NCI-H146 (cell line): ENCODE results near the gene KIAA1586.
"Not testable (repeated sequence)": the region's sequence is repeated elsewhere in the genome, so short reads cannot be mapped to it uniquely, and the experiment has no call there.

Experiments used
- DNase-seq: peaks from one replicate; lab custom pipeline; 2025; lab: John Stamatoyannopoulos, UW

The KIAA1586 gene

DNA sequence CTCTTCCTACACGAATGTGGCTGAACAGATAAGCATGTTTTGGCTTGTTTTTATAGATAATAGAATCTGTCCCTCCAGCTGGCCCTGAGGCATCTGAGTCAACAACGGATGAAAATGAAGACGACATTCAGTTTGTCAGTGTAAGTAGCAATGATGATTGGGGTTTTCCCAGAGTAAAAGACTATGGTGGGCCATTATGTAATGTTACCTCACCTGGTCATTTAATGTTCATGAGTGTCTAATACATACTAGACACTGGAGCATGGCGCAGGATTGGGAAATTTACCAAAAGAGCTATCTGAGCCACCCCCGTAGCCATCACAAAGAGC lies 728 bp downstream of the KIAA1586 start:
- DNase-seq, result not testable (repeated sequence)

DNA sequence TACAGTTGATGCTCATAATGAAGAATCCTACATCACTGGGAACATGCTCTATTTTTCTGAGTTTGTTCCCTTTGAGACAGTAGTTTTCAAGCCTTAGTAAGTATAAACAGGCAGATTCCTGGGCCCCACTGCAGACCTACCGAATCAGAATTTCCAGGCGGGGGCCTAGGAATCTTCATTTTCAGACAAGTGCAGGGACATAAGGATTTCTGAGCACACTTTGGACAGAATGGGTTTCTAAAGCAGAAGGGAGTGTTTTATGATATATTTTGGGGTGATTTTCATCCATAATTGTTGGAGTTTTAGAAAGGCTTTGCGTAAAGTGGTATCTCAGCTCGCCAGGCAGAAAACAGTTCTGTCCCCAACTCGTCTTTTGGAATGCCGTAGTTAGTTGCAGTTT lies 1.4 kb downstream of the KIAA1586 start:
- not testable (repeated sequence) for DNase-seq

DNA sequence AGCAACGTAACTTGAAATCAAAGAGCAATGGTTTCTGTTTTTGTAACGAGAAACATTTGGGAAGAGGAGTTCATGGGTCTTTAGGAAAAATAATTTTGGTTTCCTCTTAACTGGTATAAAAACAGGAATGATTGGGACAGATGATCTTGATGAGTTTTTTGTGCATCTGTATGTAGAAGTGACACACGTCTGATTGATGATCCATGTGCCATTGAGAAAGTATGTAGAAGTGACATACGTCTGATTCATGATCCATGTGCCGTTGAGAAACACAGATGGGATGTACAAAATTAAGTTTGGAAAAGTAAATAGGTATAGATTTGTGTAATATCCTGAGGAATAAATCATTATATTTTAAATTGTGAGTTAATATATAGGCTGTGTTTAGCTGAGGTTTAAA lies 2.1 kb downstream of the KIAA1586 start:
- DNase-seq, result no peak

DNA sequence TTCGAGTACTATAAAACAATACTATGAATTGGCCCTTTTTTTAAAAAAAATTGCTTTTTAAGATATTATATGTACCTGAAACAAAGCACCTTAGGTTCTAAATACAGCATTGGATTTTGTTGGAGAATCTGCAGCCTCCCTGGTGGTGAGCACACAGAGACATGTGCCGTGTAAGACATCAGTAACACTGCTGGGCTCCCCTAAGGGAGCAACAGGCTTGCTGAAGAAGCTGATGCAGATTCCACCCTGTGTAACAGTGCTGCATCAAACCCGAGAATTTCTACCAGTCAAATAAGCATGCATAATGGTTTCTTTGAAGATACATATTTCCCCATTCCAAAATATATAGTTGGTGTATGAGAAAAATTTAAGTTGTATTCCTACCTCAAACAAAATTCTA lies 17.4 kb downstream of the KIAA1586 start:
- DNase-seq, result no peak

DNA sequence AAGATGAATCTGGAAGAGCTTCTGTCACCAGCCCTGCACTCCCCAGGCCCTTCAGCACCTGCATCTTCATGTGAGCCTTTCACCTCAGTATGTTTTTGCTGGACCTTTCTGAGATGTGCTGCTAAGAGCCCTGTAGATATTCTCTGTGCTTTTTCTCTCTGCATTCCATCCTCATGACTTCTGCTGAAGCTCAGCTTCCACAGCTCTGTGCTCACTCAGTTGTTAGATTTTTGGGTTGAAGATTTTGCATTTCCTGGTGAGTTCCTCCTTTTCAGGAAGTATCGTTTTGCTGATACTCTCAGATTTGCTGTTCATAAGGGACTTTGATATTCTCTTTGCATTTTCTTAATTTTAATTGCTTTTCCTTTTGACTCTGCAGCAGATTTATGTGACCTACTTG lies 18.3 kb downstream of the KIAA1586 start:
- DNase-seq, result no peak

DNA sequence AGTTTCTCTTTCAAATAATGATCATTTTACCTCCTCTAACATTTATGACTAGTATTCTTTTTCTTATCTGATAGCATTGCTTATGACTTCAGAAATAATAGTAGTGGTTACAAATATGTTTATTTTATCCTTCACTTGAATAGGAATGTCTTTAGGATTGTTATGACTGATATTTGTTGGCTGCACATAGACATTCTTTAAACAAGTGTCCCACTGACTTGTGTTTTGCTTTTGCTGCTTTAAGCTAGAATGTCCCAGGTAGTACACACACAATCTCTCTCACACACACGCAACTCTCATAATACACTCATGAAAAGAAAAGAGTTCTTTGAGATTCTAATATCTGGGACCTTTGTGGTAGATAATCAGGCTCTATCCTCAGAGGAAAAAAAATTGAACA lies 21.6 kb downstream of the KIAA1586 start:
- DNase-seq, result no peak

DNA sequence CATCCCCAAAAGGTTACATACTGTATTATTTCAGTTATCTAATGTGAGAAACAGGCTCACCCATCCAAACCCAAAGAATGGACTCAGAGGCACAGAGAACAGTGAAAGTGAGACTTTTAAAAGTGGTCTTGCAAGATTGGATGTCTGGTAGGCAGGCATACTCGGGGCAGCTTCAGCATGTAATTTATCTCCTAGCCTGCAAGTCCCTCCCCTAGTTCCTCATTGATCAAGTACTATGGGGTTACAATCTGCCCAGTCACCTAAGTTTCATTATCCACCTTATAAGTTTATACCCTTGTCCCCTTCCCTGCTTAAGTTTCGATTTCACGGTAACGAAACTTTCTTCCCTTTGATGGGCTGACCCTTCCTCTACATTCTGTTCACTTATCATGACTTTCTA lies 22.7 kb downstream of the KIAA1586 start:
- no peak for DNase-seq

DNA sequence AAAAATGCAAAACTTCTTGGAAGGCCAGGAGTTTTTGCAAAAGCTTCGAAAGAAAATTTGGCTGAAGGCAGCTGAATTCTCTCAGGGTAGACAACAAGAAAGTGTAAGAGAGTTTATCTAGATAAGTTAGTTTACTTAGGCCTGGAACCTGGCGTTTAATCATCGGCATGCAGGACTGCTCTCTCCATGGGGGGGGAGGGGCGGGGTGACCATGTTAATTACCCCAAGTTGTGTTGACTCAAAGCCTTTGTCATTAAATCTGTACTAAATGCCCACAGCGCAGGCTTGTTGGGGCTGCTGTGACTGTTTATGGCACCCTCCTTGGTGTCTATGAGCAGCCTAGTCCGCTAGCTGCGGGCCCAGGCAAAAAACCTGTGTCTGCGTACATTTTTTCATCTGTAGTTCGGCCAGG lies 23.4 kb downstream of the KIAA1586 start:
- DNase-seq, result no peak

DNA sequence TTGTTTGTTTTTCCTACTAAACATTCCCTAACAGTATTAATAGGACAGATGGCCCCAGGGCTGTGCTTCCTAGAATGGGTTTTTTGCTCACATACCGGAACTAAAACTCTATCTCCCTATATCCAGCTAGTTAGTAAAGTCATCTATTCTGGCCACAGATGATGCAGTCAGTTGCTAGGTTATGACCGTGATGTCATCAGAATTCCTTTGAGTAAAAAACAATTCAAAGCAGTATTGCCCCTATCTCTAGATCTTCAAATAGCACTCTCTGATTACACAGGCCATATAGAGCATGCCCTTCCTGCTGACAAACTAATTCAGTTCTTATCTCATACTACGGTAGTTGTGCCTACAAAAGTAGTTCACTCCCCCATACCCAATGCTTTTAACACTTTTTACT lies 25.6 kb downstream of the KIAA1586 start:
- DNase-seq, result no peak

DNA sequence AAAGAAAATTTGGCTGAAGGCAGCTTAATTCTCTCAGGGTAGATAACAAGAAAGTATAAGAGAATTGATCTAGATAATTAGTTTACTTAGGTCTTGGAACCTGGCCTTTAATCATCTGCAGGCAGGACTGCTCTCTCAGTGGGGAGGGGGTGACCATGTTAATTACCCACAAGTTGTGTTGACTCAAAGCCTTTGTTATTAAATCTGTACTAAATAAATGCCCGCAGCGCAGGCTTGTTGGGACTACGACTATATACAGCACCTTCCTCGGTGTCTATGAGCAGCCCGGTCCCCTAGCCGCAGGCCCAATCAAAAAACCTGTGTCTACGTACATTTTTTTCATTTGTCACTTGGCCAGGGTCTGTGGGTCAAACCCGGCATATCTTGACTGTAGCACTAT lies 27.9 kb downstream of the KIAA1586 start:
- no peak for DNase-seq

DNA sequence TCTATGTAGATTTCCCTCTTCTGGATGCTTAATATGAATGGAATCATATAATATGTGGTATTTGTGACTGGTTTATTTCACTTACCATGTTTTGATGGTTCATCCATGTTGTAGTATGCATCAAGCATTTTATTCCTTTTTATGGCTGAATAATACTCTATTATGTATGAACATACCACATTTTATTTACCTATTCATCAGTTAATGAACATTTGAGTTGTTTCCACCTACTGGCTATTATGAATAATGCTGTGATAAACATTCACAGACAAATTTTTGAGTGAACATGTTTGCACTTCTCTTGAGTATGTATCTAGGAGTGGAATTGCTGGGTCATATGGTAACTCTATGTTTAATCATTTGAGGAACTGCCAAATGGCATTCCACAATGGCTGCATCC lies 28.6 kb downstream of the KIAA1586 start:
- DNase-seq, result no peak

DNA sequence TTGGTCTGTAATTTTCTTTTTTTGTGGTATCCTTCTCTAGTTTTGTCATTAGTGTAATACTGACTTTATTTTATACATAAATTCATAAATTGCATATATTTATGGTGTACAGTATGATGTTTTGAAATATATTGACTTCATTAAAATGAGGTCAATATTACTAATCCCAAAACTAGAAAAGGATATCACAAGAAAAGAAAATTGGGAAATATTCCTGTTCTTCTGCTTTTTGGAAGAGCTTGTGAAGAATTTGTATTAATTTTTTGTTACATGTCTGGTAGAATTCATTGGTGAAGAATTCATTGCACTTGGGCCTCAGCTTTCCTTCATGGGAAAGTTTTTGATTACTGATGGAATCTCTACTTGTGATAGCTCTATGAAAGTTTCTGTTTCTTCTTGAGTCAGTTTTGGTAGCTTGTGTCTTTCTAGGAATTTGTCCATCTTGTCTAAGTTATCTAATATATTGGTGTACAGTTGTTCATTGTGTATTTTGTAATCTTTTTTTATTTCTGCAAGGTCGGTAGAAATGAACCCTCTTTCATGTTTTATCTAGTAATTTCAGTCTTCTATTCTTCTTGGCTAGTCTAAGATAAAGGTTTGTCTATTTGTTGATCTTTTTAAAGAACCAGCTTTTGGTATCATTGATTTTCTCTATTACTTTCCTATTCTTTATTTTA lies 32.2 kb downstream of the KIAA1586 start:
- no peak for DNase-seq

DNA sequence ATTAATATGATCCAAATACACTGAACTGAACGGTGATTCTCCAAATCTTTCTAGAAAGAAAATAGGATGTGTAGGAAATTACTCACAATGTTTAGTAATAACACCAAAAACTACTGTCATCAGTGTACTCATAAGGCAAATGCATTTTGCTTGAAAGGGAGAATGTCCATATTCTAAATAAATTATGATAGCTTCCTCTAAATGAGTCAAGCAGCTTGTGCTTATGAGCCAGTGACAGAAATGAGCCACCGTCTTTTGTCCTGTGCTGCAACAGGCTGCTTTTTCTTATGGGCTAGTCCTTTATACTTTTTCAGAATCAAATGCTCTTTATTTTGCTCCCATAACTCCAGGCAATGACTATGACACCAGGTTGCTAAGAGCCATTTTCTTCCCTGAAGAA lies 39.0 kb downstream of the KIAA1586 start:
- DNase-seq, result no peak

DNA sequence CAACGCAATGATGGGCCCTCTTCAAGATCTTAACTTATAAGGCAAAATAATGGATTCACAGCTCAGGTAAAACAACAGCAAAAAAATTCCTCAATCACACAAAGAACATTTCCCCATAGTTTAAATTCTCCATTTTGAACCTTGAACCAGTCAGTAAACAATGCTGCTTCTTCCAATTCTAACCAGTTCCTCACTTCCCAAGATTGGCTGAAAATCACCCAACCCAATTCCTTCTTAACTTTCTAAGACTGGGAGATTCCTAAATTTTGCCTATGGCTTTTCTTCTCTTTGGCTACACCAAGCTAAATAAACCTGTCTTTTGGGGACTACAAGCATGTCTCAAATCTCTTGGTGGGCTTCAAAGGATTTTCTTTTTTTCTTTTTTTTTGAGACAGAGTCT lies 40.4 kb downstream of the KIAA1586 start:
- DNase-seq, result no peak

DNA sequence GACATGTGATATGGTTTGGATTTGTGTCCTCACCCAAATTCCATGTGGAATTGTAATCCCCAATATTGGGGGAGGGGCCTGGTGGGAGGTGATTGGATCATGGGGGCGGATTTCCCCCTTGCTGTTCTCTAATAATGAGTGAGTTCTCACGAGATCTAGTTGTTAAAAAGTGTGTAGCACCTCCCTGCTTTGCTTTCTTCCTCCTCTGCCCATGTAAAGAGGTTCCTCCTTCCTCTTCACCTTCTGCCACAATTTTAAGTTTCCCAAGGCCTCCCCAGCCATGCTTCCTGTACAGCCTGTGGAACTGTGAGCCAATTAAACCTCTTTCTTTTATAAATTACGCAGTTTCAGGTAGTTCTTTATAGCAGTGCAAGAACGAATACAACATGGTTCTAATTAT lies 41.4 kb downstream of the KIAA1586 start:
- DNase-seq, result no peak

DNA sequence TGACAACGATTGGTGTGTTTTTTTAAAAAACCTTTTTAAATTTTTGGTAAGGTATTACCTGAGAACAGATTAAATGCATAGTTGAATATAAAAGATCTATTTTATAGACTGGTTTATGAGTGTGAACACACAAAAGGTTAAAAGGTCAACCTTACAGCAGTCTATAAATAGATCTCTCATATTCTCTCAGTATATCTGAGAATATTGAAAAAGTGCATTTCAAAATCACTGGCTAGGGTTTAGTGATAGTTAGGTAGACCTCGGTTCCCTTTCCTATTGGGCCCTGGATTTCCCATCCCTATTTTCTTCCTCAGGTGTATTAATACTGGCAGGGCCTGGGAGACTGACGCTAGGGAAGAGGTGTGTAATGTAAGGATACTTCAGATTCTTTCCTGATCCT lies 42.8 kb downstream of the KIAA1586 start:
- no peak for DNase-seq

DNA sequence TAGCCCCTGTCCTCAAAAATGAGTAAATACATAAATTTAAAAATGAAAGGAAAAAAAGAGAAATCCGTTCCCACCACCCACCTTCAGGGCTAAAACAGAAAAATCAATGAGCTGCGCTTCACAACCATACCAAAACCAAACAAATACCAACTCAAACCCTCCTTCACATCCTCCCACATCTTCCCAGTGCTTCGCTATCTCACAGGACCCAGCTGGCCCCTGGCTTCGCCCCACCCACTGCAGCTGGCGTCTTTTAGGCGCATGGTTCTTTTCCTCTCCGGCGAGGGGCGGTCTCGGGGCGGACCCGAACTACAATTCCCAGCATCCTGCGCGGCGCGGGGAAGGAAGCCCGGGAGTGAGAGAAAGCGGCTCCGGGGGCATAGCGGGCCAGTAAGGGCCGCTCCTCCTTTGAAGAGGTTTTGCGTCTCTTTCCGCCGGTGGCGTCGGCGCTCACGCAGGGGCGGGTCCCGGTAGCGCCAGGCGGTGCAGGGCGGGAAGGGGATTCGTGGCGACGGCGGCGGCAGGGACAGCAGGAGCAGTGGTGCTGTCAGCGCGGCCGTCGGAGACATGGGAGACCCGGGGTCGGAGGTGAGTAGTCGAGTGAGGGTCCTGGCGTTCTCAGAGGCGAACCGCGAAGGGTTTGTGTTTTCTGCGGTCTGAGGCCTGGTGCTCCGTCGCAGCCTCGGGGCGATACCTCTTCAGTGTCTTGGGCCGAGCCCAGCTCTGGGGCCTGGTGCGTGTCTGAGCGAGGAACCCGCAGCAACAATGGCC lies 43.4 kb downstream of the KIAA1586 start, which contains the start of gene ZNF451:
Gene ZNF451 (plus strand): TSS at position 502 of the 771 bp plus-strand sequence. CDS start 66 bp downstream, at position 568.
- peak; percentile 98 for DNase-seq

DNA sequence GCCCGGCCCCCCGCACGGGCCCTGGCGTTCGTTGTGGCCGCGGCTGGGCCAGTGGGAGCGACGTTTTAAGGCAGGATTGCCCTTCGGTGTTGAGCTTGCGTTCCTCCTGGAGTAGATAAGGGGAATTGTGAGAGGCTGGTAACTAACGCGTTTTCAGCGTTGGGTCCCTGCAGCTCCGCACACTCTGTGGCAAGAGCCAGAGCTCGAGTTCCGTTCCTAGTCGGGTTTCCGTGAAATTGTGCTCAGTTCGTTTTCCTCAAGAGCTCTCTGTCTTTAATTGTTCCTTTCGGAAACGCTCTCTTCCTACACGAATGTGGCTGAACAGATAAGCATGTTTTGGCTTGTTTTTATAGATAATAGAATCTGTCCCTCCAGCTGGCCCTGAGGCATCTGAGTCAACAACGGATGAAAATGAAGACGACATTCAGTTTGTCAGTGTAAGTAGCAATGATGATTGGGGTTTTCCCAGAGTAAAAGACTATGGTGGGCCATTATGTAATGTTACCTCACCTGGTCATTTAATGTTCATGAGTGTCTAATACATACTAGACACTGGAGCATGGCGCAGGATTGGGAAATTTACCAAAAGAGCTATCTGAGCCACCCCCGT lies 44.1 kb downstream of the KIAA1586 start:
- not testable (repeated sequence) for DNase-seq

DNA sequence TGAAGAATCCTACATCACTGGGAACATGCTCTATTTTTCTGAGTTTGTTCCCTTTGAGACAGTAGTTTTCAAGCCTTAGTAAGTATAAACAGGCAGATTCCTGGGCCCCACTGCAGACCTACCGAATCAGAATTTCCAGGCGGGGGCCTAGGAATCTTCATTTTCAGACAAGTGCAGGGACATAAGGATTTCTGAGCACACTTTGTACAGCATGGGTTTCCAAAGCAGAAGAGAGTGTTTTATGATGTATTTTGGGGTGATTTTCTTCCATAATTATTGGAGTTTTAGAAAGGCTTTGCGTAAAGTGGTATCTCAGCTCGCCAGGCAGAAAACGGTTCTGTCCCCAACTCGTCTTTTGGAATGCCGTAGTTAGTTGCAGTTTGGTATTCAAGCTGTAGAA lies 44.9 kb downstream of the KIAA1586 start:
- DNase-seq, result not testable (repeated sequence)

DNA sequence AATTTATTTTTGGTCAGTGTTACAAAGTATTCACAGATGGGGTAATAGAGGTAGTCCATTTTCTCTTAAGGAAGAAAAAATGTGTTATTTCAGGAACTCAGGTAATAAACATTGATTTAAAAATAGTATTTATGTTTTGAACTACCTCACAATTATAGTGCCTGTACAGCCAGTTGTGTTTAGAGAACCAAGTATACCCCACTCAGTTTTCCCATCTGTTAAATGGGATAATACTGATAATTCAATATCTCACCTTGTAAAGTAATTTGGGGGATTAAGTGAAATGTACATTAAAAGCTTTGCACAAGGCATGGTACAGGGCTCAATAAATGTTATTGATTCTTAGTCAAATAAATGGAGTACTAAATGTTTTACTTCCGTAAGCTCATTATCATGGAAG lies 48.2 kb downstream of the KIAA1586 start:
- DNase-seq, result no peak

DNA sequence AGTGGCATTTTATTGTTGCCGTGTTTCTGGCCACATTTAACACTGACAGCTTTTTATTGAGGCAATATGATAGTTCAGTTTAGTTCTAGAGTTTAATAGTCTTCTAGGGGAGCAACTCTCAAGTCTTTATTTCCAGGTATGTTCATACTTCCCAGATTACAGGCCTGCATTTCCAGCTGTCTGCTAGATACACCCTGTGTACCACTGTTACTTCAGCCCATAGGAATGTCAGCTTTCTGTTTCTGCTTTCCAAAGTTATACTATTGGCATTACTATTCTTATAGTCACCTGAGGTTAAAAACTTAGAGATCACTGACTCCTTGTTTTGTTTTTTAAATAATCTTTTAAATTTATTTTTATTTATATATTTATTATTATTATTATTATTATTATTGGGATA lies 51.1 kb downstream of the KIAA1586 start:
- no peak for DNase-seq

DNA sequence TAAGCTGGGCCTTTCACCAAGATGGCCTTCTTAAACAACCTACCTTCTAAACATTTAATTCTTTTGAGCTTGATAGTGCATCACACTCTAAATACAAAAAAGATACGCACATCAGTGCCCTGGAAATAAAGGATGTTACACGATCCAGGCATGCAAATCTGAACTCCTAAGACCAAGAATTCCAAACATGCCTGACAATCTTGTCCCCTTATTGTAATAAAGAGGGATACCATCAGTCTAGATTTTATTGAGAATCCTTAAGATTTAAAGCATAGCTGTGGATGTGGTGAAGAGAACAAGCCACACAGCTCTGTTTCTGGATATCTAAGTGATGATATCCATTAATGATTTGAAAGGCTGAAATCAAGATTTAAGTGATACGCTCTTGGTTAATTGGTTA lies 56.5 kb downstream of the KIAA1586 start:
- DNase-seq, result no peak

DNA sequence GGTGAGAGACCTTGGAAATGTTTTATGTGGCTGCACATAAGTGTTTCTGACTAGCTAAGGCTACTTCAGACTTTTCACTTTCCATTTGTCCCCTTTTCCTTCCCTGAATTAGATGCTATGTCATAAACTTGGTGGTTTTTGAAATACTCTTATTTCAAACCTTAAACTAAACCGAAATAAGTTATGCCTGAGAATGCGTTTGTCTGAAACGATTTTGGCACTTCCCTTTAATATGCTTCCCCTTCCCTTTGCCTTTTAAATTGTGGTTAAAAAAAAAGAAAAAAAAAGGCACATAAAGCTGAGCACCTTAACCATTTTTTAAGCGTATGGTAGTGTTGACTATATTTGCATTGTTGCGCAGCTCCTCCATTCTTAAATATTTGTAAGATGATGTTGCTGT lies 57.8 kb downstream of the KIAA1586 start:
- DNase-seq, result no peak
